HG02623 (cell line): Measurements from ENCODE around the gene ATG7.

Source experiments
- ATAC-seq: cut with Tn5 transposase; IDR thresholded peaks from one replicate; pipeline ENCODE4 v1.9.1; 2021; ENCODE audit warnings: moderate library complexity; ENCODE audit not compliant: unreplicated experiment

ATG7 gene

GRCh38 chr3:11290743-11291680, 18.8 kb downstream of the ATG7 start:
- ATAC-seq = no peak

- ATAC-seq = no peak
Measured at GRCh38 chr3:11291808-11292207, 19.6 kb downstream of the ATG7 start.

- ATAC-seq = no peak
Measured at GRCh38 chr3:11297126-11297525, 24.9 kb downstream of the ATG7 start.

- peak; percentile 70 for ATAC-seq
Measured at GRCh38 chr3:11300970-11301369, 28.8 kb downstream of the ATG7 start.

- no peak for ATAC-seq
Measured at GRCh38 chr3:11302444-11302843, 30.2 kb downstream of the ATG7 start.

- ATAC-seq = no peak
Measured at GRCh38 chr3:11304175-11304574, 32.0 kb downstream of the ATG7 start.

- ATAC-seq = no peak
Measured at GRCh38 chr3:11305509-11305908, 33.3 kb downstream of the ATG7 start.

GRCh38 chr3:11306817-11307589, 34.8 kb downstream of the ATG7 start:
- ATAC-seq = peak; percentile 47

- ATAC-seq = no peak
Measured at GRCh38 chr3:11307830-11308432, 35.7 kb downstream of the ATG7 start.

- ATAC-seq = no peak
Measured at GRCh38 chr3:11310258-11310657, 38.1 kb downstream of the ATG7 start.

GRCh38 chr3:11312166-11312565, 40.0 kb downstream of the ATG7 start:
- ATAC-seq = no peak

- no peak for ATAC-seq
Measured at GRCh38 chr3:11317300-11317699, 45.1 kb downstream of the ATG7 start.

GRCh38 chr3:11322931-11323330, 50.7 kb downstream of the ATG7 start:
- ATAC-seq = no peak

- no peak for ATAC-seq
Measured at GRCh38 chr3:11323813-11324212, 51.6 kb downstream of the ATG7 start.

- no peak for ATAC-seq
Measured at GRCh38 chr3:11327619-11328018, 55.4 kb downstream of the ATG7 start.

GRCh38 chr3:11328196-11328945, 56.2 kb downstream of the ATG7 start:
- ATAC-seq = no peak

GRCh38 chr3:11329777-11330176, 57.6 kb downstream of the ATG7 start:
- no peak for ATAC-seq

GRCh38 chr3:11331101-11331500, 58.9 kb downstream of the ATG7 start:
- ATAC-seq = no peak

- no peak for ATAC-seq
Measured at GRCh38 chr3:11335056-11335608, 62.9 kb downstream of the ATG7 start.

- ATAC-seq = no peak
Measured at GRCh38 chr3:11339541-11339940, 67.3 kb downstream of the ATG7 start.

- ATAC-seq = no peak
Measured at GRCh38 chr3:11346416-11346815, 74.2 kb downstream of the ATG7 start.
